Stimulated activated CD4-positive, alpha-beta T cell treated with anti-CD3 and anti-CD28 coated beads, TNF-alpha, amount 100 ng/mL, for 48 hours (primary cell): Measurements from ENCODE around the gene EHBP1L1.

Experiments
- DNase-seq, 3 donors: peaks; one replicate each; pipeline ENCODE4 v3.0.0-alpha.2; 2020; ENCODE audit warnings: low read depth in 3 of 3

EHBP1L1 gene

GRCh38 chr11:65616575-65617001, 40.7 kb downstream of the EHBP1L1 start:
- no peak for DNase-seq

DNA sequence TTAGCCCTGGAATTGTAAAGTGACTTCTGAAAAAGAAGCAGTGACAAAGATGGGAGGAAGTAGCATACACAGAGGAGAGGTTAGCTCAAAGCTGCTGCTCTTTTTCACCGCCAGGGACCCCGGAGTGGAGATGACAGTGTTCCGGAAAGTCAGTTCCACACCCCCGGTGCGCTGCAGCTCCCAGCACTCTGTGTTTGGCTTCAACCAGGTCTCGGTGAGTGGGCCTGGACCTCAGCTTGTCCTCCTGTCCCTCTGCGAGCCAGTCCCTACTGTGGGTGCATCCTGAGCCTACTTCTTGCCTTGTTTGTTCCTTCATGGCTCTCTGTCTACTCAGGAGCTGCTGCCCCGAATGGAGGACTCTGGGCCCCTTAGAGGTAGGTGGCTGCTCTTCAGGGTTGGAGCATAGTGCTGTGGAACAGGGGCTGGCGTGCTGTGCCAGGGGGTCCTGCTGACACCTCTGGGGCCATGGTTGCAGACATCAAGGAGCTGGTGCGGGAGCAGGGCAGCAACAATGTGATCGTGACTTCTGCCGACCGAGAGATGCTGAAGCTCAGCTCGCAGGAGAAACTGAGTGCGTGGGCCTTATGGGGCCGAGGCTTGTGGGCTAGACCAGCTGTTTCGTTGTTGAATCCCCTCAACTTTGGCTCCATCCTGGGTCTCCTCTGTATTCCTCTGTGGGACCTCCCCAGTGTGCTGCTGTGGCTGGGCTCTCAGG, 41.4 kb downstream of the EHBP1L1 start:
- no peak for DNase-seq

DNA sequence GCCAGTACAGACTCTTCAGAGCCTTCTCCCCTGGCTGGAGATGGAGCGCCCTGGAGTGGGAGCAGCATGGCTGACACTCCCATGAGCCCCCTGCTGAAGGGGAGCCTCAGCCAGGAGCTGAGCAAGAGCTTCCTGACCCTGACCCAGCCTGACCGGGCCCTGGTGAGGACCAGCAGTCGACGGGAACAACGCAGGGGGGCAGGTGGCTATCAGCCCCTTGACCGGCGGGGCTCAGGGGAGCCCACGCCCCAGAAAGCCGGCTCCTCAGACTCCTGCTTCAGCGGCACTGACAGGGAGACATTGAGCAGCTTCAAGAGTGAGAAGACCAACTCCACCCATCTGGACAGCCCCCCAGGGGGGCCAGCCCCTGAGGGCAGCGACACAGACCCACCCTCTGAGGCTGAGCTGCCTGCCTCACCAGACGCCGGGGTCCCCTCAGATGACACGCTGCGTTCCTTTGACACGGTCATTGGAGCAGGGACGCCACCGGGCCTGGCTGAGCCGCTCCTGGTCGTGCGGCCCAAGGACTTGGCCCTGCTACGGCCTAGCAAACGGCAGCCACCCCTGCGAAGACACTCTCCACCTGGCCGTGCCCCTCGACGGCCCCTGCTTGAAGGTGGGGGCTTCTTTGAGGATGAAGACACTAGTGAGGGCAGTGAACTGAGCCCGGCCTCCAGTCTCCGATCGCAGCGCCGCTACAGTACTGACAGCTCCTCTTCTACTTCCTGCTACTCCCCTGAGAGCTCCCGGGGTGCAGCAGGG, 42.3 kb downstream of the EHBP1L1 start:
- no peak for DNase-seq

DNA sequence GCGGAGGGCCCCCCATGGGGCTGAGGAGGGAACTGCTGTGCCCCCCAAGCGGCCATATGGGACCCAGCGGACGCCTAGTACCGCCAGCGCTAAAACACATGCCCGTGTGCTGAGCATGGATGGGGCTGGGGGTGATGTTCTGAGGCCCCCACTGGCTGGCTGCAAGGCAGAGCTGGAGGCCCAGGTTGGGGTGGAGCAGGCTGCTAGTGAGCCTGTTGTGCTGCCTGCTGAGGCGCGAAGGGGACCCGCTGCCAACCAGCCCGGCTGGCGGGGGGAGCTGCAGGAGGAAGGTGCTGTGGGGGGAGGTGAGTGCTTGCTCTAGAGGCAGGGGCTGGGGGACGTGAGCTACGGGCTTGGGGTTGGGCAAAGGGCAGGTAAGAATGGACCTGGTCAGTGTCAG, 42.9 kb downstream of the EHBP1L1 start:
- no peak for DNase-seq

DNA sequence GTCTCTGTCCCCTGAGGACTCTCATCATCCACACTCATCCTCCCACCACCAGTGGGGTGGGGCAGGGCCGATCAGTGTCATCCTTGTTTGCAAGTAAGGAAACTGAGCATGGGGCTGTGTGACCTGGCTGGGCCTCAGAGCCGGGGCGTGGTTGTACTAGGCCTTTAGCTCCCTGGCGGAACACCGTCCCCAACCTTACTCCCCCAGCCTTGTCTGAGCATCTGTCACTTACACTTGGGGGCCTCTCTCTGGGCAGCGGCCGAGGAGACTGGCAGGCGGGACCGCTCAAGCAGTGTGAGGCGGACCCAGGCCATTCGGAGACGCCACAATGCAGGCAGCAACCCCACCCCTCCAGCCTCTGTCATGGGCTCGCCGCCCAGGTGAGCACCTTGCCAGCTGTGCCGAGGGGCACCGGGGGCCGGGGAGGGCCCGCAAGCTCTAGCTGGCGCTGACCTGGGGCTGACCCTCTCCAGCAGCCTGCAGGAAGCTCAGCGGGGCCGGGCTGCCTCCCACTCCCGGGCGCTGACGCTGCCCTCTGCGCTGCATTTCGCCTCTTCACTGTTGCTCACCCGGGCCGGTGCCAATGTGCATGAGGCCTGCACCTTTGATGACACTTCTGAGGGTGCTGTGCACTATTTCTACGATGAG, 43.6 kb downstream of the EHBP1L1 start:
- DNase-seq: no peak

DNA sequence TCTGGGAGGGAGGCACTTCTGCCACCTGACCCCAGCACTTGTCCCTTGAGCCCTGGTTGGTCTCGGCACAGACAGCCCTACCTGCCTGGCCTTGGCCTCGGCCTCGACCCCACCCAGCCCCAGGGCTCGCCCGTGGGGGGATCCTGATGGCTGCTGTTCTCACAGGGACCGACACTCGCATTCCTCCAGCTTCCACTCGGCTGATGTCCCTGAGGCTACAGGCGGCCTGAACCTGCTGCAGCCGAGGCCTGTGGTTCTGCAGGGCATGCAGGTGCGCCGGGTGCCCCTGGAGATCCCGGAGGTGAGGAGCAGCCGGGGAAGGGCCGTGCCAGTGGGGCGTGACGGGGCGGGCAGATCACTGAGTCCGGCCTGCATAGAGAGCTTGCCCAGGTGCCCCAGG, 44.8 kb downstream of the EHBP1L1 start:
- DNase-seq: no peak

DNA sequence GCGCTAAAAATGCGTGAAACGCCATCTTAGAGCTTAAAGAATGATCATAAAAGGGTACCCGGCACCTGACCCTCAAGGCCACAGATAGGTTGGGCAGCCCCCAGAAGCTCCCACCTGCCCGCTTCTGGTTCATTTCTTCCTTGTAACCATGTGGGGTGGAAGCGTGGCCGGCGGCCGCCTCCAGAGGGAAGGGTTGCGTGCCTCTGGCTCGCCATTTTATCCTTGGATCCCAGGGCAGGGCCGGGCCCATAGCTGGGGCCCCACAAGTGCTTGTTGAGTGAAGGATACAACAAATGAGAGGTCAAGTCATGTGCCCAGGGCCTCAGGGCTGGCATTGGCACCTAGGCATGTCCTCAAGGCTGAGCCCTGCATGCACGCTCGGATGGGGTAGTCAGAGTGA, 45.6 kb downstream of the EHBP1L1 start:
- no peak for DNase-seq

DNA sequence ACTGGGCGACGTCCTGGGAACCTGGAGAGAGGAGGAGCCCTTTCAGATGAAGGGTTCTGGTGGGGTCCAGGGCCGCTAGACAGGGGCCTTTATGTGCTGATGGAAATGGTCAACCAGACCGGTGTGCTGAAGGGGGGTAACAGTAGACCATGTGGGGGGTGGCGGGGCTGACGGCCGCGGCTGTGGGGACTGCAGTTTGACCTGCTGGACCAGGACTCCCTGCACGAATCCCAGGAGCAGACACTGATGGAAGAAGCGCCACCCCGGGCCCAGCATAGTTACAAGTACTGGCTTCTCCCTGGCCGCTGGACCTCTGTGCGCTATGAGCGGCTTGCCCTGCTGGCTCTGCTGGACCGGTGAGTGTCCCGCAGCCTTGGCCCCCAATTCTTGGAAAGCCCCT, 46.2 kb downstream of the EHBP1L1 start:
- no peak for DNase-seq

DNA sequence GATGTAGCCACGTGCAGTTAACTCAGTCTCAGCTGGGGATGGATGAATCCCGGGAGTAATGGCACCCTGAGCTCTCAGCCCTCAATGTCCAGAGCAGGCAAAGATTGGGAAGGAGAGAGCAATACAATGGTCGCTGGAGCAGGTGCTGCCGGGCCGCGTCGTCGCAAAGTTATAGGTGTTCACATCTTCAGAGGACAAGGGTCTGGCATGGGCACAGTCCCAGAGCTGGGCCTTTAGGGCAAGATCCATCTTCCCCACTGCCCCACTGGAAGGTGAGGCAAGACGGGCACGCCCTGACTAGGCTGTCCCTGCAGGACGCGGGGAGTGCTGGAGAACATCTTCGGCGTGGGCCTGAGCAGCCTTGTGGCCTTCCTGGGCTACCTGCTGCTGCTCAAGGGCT, 47.3 kb downstream of the EHBP1L1 start:
- no peak for DNase-seq

DNA sequence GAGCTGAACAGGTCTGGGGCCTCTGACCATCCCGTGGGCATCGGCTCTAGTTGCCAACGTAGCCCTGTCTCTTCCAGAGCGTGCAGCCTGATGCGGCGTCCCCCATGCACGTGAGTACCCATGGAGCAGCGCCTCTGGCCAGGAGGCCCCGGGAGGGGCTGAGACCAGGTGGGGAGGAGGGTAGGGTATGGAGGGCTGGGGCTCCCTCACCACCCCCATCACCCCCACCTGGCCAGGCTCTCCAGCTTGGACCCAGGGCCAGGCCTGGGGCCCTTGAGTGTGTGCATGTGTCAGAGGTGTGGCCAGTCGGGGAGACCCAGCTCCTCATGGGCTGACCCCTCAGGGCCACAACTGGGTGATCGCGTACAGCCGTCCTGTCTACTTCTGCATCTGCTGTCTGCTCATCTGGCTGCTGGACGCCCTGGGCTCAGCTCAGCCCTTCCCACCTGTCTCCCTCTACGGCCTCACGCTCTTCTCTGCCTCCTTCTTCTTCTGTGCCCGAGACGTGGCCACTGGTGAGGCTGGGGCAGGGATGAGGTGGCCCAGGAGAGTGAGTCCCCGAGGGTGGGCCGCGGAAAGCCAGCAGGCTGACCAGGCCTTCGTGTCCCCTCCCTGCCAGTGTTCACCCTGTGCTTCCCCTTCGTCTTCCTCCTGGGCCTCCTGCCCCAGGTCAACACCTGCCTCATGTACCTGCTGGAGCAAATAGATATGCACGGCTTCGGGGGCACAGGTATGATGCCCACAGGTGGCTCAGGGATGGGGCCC, 48.2 kb downstream of the EHBP1L1 start:
- no peak for DNase-seq

- no peak for DNase-seq
Measured at GRCh38 chr11:65624931-65625627, 49.2 kb downstream of the EHBP1L1 start.

DNA sequence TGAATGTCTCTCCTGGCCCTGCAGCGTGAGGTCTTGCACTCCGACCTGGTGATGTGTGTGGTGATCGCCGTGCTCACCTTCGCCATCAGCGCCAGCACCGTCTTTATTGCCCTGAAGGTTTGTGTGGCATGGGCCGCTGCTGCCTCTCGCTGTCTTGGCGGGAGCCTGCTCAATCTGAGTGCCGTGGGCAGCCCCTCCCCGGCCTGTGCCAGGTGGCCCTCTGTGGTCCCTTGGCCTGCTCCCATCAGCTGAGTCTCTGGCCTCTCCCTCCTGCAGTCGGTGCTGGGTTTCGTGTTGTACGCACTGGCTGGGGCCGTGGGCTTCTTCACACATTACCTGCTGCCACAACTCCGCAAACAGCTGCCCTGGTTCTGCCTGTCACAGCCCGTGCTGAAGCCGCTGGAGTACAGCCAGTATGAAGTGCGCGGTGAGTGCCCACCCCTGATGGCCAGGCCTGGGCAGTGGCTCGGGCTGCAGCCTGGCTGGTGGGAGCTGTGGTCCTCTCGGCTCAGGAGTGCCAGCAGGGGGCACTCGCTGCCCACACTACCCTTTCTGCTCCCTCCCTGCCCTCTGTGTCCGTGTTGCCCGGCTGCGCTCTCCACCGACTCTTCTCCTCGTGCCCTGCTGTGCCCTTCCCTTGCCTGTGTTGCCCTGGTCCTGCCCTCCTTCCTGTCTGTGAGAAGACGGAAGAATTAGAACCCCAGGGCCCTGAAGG, 49.9 kb downstream of the EHBP1L1 start:
- peak in 1 of 3 donors; percentile 39 for DNase-seq

GRCh38 chr11:65627202-65627601, 51.3 kb downstream of the EHBP1L1 start:
- DNase-seq: no peak

GRCh38 chr11:65629579-65629978, 53.7 kb downstream of the EHBP1L1 start:
- no peak for DNase-seq

DNA sequence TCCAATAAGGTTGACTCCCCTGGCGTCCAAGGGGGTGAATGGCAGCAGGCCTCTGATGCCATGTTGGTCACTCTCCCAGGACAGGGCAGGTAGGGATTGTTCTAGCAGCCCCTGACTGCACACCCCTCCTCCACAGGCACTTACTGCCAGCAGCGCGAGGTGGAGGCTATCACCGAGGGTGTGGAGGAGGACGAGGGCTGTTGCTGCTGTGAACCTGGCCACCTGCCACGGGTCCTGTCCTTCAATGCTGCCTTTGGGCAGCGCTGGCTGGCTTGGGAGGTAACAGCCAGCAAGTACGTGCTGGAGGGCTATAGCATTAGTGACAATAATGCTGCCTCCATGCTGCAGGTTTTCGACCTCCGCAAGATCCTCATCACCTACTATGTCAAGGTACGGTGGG, 54.4 kb downstream of the EHBP1L1 start:
- DNase-seq: no peak

- no peak for DNase-seq
Measured at GRCh38 chr11:65633390-65634108, 57.7 kb downstream of the EHBP1L1 start.

DNA sequence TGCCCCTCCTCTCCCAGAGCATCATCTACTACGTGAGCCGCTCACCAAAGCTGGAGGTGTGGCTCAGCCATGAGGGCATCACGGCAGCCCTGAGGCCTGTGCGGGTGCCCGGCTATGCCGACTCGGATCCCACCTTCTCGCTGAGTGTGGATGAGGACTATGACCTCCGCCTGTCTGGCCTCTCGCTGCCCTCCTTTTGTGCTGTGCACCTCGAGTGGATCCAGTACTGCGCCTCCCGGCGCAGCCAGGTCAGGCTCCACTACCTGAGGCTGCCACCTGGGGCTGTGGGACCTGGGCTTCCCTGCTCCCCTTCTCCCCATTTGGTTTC, 58.2 kb downstream of the EHBP1L1 start:
- no peak for DNase-seq

GRCh38 chr11:65634440-65634839, 58.6 kb downstream of the EHBP1L1 start:
- no peak for DNase-seq

- DNase-seq: no peak
Measured at GRCh38 chr11:65634905-65635731, 59.3 kb downstream of the EHBP1L1 start.
